Posterior vena cava (tissue), 2 donors: ENCODE measurements around the gene DHX57. TPM values are rescaled to one million over a fixed set of nuclear protein-coding genes. Genes with fewer than 3 reads are reported as not detected.
A peak's percentile ranks its signal among the peaks of the same experiment; 100 is the strongest.
"Not testable (repeated sequence)": the region's sequence is repeated elsewhere in the genome, so short reads cannot be mapped to it uniquely, and the experiment has no call there.

ENCODE experiments used
- DNase-seq: peaks from one replicate; pipeline ENCODE4 v3.0.0-alpha.2; 2020; ENCODE audit warnings: low spot score
- intact Hi-C, 2 donors: fragments of 100-400 bp; cut with DNase I; formaldehyde crosslinking; loops; one replicate each; pipeline versions ENCODE4 v1.14.1 to v1.14.2; 2022 to 2023
- total RNA-seq, 2 donors: library from RNA; stranded (reverse); fragmentation: NEBNext Ultra II Directional; extraction: Animal tissue kit (Norgen Biotek cat#: 25700); gene quantifications; one replicate each; pipeline ENCODE4 v1.2.1, GENCODE V29; 2021
- donor health status: DM: yes; HTN: yes; CAD: no.
- donor health status: DM: yes; HTN: yes; CAD: no.

Gene DHX57
- total RNA-seq, 2 donors from 2014 or later, result 13.6 to 21.0 TPM

DNA sequence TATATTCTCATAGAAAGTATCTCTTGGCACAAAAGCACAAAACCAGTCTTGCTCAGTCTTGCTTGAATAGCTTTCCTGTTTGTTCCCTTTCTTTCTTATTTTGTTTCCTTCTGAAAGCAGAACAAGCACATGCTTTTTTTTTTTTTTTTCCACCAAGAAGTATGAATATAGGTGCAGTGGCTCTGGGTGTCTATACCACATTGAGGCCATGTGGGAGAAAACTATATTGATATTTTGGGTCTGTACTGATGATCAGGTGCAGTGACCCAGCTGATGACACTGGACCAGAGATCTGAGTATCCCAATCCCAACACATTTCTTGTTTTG is 69.0 kb downstream of the DHX57 start:
- intact Hi-C loops, result no loop called here
- DNase-seq, result no peak

DNA sequence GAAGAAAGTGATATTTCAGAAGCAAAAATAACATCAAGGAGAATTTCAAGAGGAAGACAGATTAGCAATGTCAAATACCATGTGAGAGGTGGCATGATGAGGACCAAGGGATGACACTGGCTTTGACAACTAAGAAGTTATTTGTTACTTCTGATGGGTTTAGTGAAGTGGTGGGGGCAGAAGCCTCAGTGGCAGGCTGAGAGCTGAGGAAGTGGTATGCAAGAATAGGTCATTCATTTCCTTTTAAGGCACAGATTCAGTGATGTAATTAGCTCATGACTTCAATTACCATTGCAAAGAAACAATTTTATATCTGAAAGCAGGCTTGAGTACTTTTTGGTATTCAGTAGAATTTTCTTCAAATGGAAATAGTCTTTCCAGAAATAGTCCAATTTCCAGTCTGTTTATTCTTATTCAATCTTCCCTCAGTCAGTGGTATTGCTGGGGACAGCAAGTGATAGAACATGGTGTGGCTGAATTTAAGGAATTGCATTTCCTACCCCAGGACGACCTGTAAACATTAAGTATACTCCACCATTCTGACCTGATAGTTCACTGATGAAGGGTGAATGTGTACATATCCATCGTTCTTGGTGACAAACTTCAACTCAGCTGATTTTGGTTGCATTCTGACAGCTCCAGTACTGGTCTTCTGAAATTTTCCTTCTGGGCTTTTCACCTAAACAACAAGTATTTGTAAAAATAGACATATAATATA is 69.6 kb downstream of the DHX57 start:
- intact Hi-C loops, result no loop called here

GRCh38 chr2:38797953-38798352 is 77.8 kb downstream of the DHX57 start:
- intact Hi-C loops, result no loop called here
- no peak for DNase-seq

More for the DNA sequence above, 69.6 kb downstream of the DHX57 start:
- no peak for DNase-seq

DNA sequence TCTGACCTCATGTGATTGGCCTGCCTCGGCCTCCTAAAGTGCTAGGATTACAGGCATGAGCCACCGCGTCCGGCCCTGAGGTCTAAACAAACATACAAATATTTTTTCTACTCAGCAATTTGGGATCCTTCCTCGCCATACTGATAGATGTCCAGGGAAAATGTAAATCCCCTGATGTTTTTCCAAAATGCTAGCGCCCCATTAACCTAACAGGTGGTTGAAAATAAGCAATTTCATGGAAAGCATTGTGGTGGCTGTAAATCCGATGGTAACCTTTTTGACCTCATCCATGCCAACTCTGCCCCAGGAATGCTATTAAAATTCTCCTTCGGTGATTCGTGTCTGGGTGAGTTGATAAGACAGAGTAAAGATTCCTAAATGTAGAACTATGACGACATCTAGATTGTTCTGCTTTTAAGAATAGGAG is 78.5 kb downstream of the DHX57 start:
- intact Hi-C loops, result no loop called here
- no peak for DNase-seq

DNA sequence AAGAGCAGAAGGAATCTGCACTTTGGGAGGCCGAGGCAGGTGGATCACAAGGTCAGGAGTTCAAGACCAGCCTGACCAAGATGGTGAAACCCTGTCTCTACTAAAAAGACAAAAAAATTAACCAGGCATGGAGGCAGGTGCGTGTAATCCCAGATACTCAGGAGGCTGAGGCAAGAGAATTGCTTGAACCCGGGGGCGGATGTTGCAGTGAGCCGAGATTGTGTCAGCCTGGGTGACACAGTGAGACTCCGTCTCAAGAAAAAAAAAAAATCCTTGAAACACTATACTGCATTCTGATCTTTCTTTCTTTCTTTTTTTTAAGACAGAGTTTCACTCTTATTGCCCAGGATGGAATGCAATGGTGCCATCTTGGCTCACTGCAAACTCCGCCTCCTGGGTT is 80.7 kb downstream of the DHX57 start:
- DNase-seq, intact Hi-C loops: not testable (repeated sequence)

- DNase-seq, result no peak
- intact Hi-C loops, result no loop called here
Measured at GRCh38 chr2:38794235-38794946, 81.3 kb downstream of the DHX57 start.

DNA sequence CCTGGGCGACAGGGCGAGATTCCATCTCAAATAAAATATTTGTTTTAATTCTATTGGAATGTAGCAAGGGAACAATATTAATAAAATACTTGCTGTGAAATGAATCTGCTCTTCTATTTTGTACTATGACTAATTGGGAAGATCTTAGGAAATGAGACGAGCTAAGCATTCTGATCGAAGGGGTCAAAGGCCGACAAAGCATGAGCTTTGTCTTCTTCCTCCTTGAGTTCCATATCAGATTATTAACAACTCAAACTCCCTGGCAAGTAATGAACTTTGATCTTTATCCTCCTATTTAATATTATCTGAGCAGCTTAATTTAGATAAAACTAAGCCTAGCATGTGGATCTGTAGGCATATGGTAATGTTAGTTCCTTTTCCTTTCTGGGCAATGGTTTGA is 82.2 kb downstream of the DHX57 start:
- DNase-seq, result no peak
- intact Hi-C loops, result no loop called here

GRCh38 chr2:38792751-38793150 is 83.0 kb downstream of the DHX57 start:
- intact Hi-C loops, result no loop called here
- DNase-seq, result peak; percentile 5

DNA sequence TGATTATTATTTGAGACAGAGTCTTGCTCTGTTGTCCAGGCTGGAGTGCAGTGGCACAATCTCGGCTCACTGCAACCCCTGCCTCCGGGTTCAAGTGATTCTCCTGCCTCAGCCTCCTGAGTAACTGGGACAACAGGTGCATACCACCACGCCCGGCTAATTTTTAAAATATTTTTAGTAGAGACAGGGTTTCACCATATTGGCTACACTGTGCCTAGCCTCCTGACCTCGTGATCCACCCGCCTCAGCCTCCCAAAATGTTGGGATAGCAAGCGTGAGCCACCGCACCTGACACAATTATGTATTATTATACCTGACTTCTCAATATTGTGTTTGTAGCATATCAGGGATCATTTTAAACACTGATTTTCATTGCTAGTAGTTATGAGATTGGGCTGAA is 83.4 kb downstream of the DHX57 start:
- intact Hi-C loops, result not testable (repeated sequence)
- DNase-seq, result peak; percentile 26

DNA sequence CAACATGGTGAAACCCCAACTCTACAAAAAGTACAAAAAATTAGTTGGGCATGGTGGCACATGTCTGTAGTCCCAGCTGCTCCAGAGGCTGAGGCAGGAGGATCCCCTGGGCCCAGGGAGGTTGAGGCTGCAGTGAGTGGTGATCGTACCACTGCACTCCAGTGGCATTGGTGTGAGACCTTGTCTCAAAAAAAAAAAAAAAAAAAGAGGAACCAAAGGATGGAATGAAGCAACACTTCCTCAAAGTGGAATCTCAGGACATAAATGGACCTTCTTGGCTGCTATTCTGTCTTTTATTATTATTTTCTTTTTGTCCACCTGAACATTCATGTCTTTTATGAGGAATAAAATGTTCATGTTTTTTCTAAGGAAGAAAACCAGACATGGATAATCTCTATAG is 84.0 kb downstream of the DHX57 start:
- DNase-seq, result peak; percentile 17
- intact Hi-C loops, result no loop called here

DNA sequence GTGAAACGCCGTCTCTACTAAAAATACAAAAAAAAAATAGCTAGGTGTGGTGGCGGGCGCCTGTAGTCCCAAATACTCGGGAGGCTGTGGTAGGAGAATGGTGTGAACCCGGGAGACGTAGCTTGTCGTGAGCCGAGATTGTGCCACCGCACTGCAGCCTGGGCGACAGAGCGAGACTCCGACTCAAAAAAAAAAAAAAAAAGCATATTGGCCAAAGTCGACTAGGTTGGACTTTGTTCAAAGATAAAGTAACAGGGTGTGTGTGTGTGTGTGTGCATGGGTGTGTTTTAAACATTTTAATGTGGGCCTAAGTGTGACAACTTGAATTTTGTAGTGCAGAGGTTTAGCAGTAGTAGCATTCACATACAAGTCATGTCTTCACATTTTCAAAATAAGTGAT is 86.0 kb downstream of the DHX57 start:
- intact Hi-C loops, result no loop called here
- peak; percentile 1 for DNase-seq

DNA sequence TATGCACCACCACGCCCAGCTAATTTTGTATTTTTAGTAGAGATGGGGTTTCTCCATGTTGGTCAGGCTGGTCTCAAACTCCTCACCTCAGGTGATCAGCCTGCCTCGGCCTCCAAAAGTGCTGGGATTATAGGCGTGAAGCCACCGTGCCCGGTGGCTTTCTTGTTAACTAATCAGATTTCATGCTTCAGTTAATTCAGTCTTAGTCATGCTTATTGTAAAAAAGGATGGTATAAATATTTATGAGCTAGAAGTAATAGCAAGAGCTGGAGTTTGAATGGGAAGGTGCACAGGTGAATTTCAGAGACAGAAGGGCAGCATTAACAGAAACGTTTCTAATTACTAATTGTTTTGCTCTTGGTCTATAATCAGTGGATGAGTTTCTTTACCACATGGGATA is 87.4 kb downstream of the DHX57 start:
- intact Hi-C loops, result no loop called here
- peak; percentile 31 for DNase-seq

- intact Hi-C loops, result no loop called here
- no peak for DNase-seq
Measured at GRCh38 chr2:38783586-38783985, 92.1 kb downstream of the DHX57 start.

DNA sequence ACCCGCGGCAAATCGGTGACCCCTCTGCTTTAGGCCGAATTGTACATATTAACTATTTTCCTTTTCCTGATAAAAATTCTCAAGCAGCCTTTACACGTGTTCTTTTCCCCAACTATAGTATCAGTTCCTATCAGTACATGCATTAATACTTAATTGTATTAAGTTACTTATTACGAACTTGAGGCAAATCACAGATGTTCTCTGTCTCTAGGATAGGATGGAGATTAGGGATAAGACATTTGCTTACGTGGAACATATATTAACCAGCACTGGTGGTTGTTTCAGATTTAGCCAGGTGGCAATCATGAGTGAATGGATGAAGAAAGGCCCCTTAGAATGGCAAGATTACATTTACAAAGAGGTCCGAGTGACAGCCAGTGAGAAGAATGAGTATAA is 97.0 kb downstream of the DHX57 start:
- intact Hi-C loops, result no loop called here
- DNase-seq, result no peak

GRCh38 chr2:38776531-38776930 is 99.2 kb downstream of the DHX57 start:
- intact Hi-C loops, result no loop called here
- no peak for DNase-seq

- intact Hi-C loops, result no loop called here
- no peak for DNase-seq
Measured at GRCh38 chr2:38775921-38776225, 99.9 kb downstream of the DHX57 start.

DNA sequence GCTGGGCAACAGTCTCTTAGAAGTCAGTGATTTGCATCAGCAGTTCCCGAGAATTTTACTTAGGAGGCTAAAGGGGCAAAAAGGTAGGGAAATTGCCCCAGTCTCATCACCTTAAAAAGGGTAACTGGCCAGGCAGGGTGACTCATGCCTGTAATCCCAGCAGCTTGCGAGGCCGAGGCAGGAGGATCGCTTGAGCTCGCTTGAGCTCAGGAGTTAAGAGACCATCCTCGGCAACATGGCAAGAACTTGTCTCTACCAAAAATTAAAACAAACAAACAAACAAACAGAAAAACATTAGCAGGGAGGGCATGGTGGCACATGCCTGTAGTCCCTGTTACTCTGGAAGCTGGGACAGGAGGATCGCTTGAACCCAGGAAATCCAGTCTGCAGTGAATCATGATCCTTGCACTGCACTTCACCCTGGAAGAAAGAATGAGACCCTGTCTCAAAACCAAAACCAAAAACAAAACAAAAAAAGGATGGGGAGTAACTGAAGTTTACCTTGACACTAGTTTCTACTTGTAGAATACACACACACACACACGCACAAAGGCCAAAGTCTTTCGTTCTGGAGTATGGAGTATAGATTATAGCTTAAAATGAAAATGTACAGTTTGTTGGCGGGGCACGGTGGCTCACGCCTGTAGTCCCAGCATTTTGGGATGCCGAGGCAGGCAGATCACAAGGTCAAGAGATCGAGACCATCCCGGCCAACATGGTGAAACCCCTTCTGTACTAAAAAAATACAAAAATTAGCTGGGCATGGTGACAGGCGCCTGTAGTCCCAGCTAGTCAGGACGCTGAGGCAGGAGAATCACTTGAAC is 100.4 kb downstream of the DHX57 start:
- no peak for DNase-seq
- intact Hi-C loops, result no loop called here

DNA sequence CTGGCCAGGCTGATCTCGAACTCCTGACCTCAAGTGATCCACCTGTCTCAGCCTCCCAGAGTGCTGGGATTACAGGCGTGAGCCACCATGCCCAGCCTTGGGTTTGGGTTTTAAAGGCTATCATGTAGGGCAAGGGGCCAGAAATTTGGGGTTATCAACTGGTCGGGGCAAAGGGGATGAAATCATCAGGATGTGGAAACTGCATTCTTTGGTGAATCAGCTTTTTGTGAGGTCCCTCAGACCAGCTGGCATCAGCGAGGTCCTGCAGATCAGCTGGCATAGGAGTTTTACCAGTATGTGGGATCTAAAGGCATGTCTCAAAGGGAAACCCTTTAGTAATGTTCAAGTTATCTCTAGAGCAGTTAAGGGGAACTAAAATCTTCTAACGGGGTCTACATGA is 104.1 kb downstream of the DHX57 start:
- no peak for DNase-seq
- intact Hi-C loops, result no loop called here

DNA sequence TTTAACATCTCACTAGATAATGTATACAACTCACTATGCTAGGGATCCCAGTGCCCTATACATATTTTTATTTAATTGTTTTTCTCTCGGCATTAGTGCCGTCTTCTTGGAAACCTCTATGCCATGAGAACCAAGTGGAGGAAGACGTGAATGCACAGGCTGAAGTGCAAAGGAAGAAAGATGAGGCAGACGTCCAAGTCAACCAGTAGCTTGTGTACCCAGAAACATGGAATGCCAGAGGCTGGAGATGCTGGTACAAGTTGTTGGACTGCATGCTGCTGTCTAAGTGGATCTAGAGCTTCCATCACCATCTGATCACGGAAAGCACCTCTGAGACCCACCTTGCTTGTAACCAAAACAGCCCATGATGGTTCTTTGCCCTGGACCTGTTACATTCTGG is 110.2 kb downstream of the DHX57 start:
- intact Hi-C loops, result no loop called here
- DNase-seq, result no peak

DNA sequence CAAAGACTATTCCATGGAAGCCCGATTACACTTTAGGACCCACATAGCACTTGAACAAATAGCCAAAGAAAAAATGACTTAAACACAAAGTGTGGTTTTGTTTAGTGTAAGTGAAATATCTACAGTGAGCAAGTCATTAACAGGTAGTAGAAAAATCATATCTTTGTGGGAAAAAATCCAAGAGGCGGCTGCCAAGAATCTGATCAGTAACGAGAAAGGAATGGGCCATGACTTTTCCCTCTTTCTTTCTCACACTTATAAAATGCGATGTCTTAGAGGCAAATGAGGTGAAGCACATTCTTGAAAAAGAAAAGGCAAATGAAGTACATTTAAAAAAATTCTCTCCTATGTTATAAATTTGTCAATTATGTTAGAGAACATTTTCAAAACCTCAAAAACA is 110.6 kb downstream of the DHX57 start:
- no peak for DNase-seq
- intact Hi-C loops, result no loop called here

GRCh38 chr2:38763728-38764127 is 112.0 kb downstream of the DHX57 start:
- DNase-seq, result no peak
- intact Hi-C loops, result no loop called here
